PC-9 (cell line): ENCODE results near the gene SLC12A9.

Experiments
- EZH2 ChIP-seq: fragments of 200-600 bp; sonication (generic); IDR thresholded peaks from 2 replicates; pipeline ENCODE4 v1.8.0; 2017; ENCODE audit warnings: antibody characterized with exemption, low read depth
- TF ChIP-seq, protein P1 (sequence below): fragments of 200-600 bp; sonication (generic); conservative IDR thresholded peaks from 2 replicates; pipeline ENCODE4 v1.6.1; 2017; ENCODE audit warnings: mixed run types, antibody characterized with exemption, mild to moderate bottlenecking, moderate library complexity

DNA sequence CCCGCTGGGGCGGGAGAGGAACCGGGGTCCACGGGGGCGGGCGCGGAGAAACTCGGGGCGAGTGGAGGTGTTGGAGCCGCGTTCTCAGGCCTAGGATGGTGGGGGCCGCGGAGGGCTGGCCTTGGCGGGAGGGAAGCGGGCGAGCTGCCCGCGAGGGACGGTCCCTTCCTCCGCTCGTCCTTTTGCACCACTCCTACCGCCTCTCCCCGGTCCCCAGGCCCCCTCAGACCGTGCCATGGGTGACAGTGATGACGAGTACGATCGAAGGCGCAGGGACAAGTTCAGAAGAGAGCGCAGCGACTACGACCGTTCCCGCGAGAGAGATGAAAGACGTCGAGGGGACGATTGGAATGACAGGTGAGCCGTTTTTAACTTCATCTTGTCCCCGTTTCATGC lies 22.8 kb downstream of the SLC12A9 start:
- TF ChIP-seq, protein P1, sequence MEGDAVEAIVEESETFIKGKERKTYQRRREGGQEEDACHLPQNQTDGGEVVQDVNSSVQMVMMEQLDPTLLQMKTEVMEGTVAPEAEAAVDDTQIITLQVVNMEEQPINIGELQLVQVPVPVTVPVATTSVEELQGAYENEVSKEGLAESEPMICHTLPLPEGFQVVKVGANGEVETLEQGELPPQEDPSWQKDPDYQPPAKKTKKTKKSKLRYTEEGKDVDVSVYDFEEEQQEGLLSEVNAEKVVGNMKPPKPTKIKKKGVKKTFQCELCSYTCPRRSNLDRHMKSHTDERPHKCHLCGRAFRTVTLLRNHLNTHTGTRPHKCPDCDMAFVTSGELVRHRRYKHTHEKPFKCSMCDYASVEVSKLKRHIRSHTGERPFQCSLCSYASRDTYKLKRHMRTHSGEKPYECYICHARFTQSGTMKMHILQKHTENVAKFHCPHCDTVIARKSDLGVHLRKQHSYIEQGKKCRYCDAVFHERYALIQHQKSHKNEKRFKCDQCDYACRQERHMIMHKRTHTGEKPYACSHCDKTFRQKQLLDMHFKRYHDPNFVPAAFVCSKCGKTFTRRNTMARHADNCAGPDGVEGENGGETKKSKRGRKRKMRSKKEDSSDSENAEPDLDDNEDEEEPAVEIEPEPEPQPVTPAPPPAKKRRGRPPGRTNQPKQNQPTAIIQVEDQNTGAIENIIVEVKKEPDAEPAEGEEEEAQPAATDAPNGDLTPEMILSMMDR, result 0 out of 2 replicates have a peak, but pooled peaks have one; percentile 32
- no peak for TF ChIP-seq EZH2
